Fibroblast of peridontal ligament (primary cell): ENCODE measurements around the gene RBFOX2.
"Not testable (repeated sequence)": the region's sequence is repeated elsewhere in the genome, so short reads cannot be mapped to it uniquely, and the experiment has no call there.

Experiments used
- DNase-seq: peaks from one replicate; pipeline ENCODE4 v3.0.0-alpha.2; 2010; ENCODE audit errors: extremely low read depth

RBFOX2 gene

GRCh38 chr22:36009085-36009484 lies 19.5 kb downstream of the RBFOX2 start:
- no peak for DNase-seq

- no peak for DNase-seq
Observed at GRCh38 chr22:36008565-36008964, 20.1 kb downstream of the RBFOX2 start.

GRCh38 chr22:36008131-36008530 lies 20.5 kb downstream of the RBFOX2 start:
- peak; percentile 65 for DNase-seq

- no peak for DNase-seq
Observed at GRCh38 chr22:36003972-36004674, 24.5 kb downstream of the RBFOX2 start.

- no peak for DNase-seq
Observed at GRCh38 chr22:36002718-36003260, 25.8 kb downstream of the RBFOX2 start.

- no peak for DNase-seq
Observed at GRCh38 chr22:36002084-36002483, 26.5 kb downstream of the RBFOX2 start.

GRCh38 chr22:35998748-35999147 lies 29.9 kb downstream of the RBFOX2 start:
- DNase-seq, result no peak

- DNase-seq, result peak; percentile 70
Observed at GRCh38 chr22:35997438-35997837, 31.2 kb downstream of the RBFOX2 start.

GRCh38 chr22:35996596-35996995 lies 32.0 kb downstream of the RBFOX2 start:
- no peak for DNase-seq

- peak; percentile 99 for DNase-seq
Observed at GRCh38 chr22:35995772-35996171, 32.9 kb downstream of the RBFOX2 start.

GRCh38 chr22:35995348-35995747 lies 33.3 kb downstream of the RBFOX2 start:
- DNase-seq, result no peak

GRCh38 chr22:35993727-35994126 lies 34.9 kb downstream of the RBFOX2 start:
- DNase-seq, result not testable (repeated sequence)

- no peak for DNase-seq
Observed at GRCh38 chr22:35993048-35993714, 35.4 kb downstream of the RBFOX2 start.

GRCh38 chr22:35991168-35991567 lies 37.5 kb downstream of the RBFOX2 start:
- peak; percentile 87 for DNase-seq

GRCh38 chr22:35988030-35988429 lies 40.6 kb downstream of the RBFOX2 start:
- DNase-seq, result no peak

- peak; percentile 29 for DNase-seq
Observed at GRCh38 chr22:35987487-35987886, 41.1 kb downstream of the RBFOX2 start.

- DNase-seq, result peak; percentile 57
Observed at GRCh38 chr22:35986088-35986487, 42.5 kb downstream of the RBFOX2 start.

- peak; percentile 66 for DNase-seq
Observed at GRCh38 chr22:35985371-35985770, 43.3 kb downstream of the RBFOX2 start.

GRCh38 chr22:35984183-35985175 lies 44.1 kb downstream of the RBFOX2 start:
- DNase-seq, result no peak

- DNase-seq, result no peak
Observed at GRCh38 chr22:35981900-35982299, 46.7 kb downstream of the RBFOX2 start.

- DNase-seq, result no peak
Observed at GRCh38 chr22:35978889-35979288, 49.7 kb downstream of the RBFOX2 start.

- no peak for DNase-seq
Observed at GRCh38 chr22:35978201-35978600, 50.4 kb downstream of the RBFOX2 start.
